ENCODE results near the gene COL4A1. TPM values are rescaled to one million over a fixed set of nuclear protein-coding genes. Genes with fewer than 3 reads are reported as not detected.

Gene COL4A1
- total RNA-seq, 2 experiments from 2014 or later = 0.08 to 0.16 TPM

DNA sequence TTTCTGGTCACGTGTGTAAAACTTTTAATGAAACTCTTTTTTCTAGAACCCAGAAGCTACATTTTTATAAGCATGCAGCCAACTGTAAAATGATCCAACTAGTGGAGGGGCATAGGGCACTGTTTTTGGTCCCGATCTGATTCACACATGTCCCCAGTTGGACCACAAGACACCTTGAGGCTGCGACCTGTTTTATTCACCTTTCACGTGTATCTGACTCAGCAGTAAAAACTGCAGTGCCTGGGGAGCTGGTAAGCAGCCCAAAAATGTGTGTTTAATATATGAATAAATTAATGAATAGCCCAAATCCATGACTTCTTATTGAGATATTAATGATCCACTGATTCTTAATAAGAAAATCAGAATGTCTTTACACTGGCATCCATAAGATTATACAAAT lies 140.4 kb downstream of the COL4A1 start:
- Histone ChIP-seq H3K36me3 (ENCODE audit: insufficient read depth, low read length) (no peaks in the 10 kb centered on the region), H3K27me3 (ENCODE audit: control insufficient read depth in 1 of 2, insufficient read depth in 2 of 2, low read length in 2 of 2) (no peaks in the 10 kb centered on the region), H3K9me3 (ENCODE audit: control insufficient read depth in 1 of 2, insufficient read depth in 1 of 2, low read length in 2 of 2) (peaks cover 0 to 7% of the 10 kb centered on the region in 2 experiments), H3K4me3 (ENCODE audit: low read length) (no peak overlapping the region), H3K4me1 (ENCODE audit: insufficient read depth, low read length) (no peaks in the 10 kb centered on the region), H3K27ac (ENCODE audit: low read depth in 1 of 2, low read length in 2 of 2) (no peak overlapping the region)
- intact Hi-C loops (cut with DNase I, micrococcal nuclease) = no loop called here
- peaks cover 31% of the 10 kb centered on the region for H3K27me3 Mint-ChIP-seq
- TF ChIP-seq, protein P1, sequence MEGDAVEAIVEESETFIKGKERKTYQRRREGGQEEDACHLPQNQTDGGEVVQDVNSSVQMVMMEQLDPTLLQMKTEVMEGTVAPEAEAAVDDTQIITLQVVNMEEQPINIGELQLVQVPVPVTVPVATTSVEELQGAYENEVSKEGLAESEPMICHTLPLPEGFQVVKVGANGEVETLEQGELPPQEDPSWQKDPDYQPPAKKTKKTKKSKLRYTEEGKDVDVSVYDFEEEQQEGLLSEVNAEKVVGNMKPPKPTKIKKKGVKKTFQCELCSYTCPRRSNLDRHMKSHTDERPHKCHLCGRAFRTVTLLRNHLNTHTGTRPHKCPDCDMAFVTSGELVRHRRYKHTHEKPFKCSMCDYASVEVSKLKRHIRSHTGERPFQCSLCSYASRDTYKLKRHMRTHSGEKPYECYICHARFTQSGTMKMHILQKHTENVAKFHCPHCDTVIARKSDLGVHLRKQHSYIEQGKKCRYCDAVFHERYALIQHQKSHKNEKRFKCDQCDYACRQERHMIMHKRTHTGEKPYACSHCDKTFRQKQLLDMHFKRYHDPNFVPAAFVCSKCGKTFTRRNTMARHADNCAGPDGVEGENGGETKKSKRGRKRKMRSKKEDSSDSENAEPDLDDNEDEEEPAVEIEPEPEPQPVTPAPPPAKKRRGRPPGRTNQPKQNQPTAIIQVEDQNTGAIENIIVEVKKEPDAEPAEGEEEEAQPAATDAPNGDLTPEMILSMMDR (IDR thresholded peaks at IDR 0.05) = no peak
- peaks cover 2% of the 10 kb centered on the region for H3K9me3 Mint-ChIP-seq
- ATAC-seq (ENCODE audit: poor library complexity) = no peak
- H3K4me3 Mint-ChIP-seq = no peak overlapping the region
- H3K36me3 Mint-ChIP-seq (ENCODE audit: low read depth) = no peaks in the 10 kb centered on the region
- no peak overlapping the region for H3K27ac Mint-ChIP-seq
- ChIA-PET CTCF (no interaction called here), POLR2A (no interaction called here)
- H3K4me1 Mint-ChIP-seq (ENCODE audit: low read depth) = no peaks in the 10 kb centered on the region
- no peak for DNase-seq

DNA sequence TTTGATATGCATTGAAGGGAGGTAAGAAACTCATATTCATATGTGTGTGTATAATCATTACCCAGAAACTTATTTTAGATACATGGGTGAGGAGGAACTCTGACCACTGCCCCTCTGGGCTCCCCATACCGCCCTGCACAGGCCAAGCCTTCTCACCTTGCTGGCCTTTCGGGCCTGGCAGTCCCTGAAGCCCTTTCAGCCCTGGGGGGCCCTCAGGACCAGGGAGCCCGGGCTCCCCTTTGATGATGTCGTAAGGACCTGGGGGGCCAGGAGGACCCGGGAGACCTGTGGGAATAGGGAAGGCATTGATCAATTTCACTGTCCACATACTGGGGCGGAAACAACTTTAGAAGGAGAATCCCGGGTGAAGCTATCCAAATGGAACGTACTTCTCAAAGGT lies 142.3 kb downstream of the COL4A1 start:
- Histone ChIP-seq H3K27me3 (ENCODE audit: control insufficient read depth in 1 of 2, insufficient read depth in 2 of 2, low read length in 2 of 2) (no peaks in the 10 kb centered on the region), H3K36me3 (ENCODE audit: insufficient read depth, low read length) (no peaks in the 10 kb centered on the region), H3K4me1 (ENCODE audit: insufficient read depth, low read length) (no peaks in the 10 kb centered on the region), H3K4me3 (ENCODE audit: low read length) (no peak overlapping the region), H3K27ac (ENCODE audit: low read depth in 1 of 2, low read length in 2 of 2) (no peak overlapping the region), H3K9me3 (ENCODE audit: control insufficient read depth in 1 of 2, insufficient read depth in 1 of 2, low read length in 2 of 2) (no peaks in the 10 kb centered on the region)
- no peak for ATAC-seq (ENCODE audit: poor library complexity)
- CTCF ChIA-PET = no interaction called here
- Mint-ChIP-seq H3K36me3 (ENCODE audit: low read depth) (no peaks in the 10 kb centered on the region), H3K4me3 (no peak overlapping the region), H3K27me3 (peaks cover 26% of the 10 kb centered on the region), H3K4me1 (ENCODE audit: low read depth) (no peaks in the 10 kb centered on the region), H3K27ac (no peak overlapping the region), H3K9me3 (no peaks in the 10 kb centered on the region)
- DNase-seq = no peak
- intact Hi-C loops (cut with DNase I, micrococcal nuclease) = no loop called here
- POLR2A ChIA-PET = no interaction called here
- TF ChIP-seq, protein P1 (IDR thresholded peaks at IDR 0.05) = no peak

DNA sequence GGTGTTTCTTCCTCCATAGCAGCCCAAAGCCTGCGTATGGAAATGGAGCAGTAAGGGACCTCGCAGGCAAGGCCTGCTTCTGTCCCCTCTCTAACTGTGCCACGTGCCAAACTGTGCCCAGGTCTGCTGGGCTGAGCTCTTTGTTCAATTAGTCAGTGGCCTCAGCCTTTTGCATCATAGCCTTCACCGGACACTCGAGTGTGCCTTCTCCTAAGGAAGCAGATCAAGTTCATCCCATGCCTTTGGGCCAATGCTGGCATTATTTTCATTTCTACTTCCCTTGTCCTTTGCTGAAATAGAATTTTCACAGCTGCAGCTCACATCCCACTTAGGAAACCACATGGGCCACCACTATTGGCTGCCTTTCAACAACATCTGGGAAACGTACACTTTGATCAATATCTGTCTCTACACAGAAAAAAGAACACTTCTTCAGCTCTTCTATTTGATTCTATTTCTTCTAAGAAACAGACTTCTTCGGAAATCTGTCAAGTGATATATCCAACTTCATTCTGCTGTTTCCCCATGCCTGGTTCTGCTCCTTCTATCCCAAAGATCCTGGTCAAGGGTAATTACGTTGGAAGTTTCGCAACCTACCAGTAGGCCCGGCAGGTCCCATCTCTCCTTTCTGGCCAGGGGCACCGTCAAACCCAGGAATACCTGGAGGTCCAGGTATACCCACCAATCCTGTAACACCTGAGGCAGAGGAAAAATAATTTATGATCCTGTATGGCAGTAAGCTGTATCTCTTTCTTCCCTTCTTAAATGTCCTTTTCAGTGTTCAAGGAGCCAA lies 143.9 kb downstream of the COL4A1 start:
- intact Hi-C loops (cut with DNase I, micrococcal nuclease) = no loop called here
- CTCF ChIA-PET = no interaction called here
- H3K27ac ChIP-seq (ENCODE audit: low read depth in 1 of 2, low read length in 2 of 2) = no peak overlapping the region
- DNase-seq (no peak), ATAC-seq (ENCODE audit: poor library complexity) (no peak)
- TF ChIP-seq, protein P1 (IDR thresholded peaks at IDR 0.05) = no peak
- Mint-ChIP-seq H3K4me1 (ENCODE audit: low read depth) (peaks cover 4% of the 10 kb centered on the region), H3K4me3 (no peak overlapping the region), H3K9me3 (no peaks in the 10 kb centered on the region), H3K27ac (no peak overlapping the region), H3K36me3 (ENCODE audit: low read depth) (no peaks in the 10 kb centered on the region), H3K27me3 (peaks cover 20% of the 10 kb centered on the region)
- H3K9me3 ChIP-seq (ENCODE audit: control insufficient read depth in 1 of 2, insufficient read depth in 1 of 2, low read length in 2 of 2) = no peaks in the 10 kb centered on the region
- no peaks in the 10 kb centered on the region for H3K36me3 ChIP-seq (ENCODE audit: insufficient read depth, low read length)
- H3K4me1 ChIP-seq (ENCODE audit: insufficient read depth, low read length) = no peaks in the 10 kb centered on the region
- no peaks in the 10 kb centered on the region for H3K27me3 ChIP-seq (ENCODE audit: control insufficient read depth in 1 of 2, insufficient read depth in 2 of 2, low read length in 2 of 2)
- POLR2A ChIA-PET = no interaction called here
- no peak overlapping the region for H3K4me3 ChIP-seq (ENCODE audit: low read length)

Measured in CD4-positive, alpha-beta T cell (primary cell).